OCI-LY3 (cell line): ENCODE measurements around the gene SCUBE1.

Experiments
- H2AFZ ChIP-seq: fragments of 200-600, 300-600 bp; shearing (Covaris generic); 2 replicates; pipeline ENCODE4 v1.6.0; 2014; ENCODE audit warnings: antibody characterized with exemption, low read depth, low read length
- H3K27ac ChIP-seq: fragments of 200-600, 300-600 bp; sonication (generic); 2 replicates; pipeline ENCODE4 v1.5.1; 2014; ENCODE audit warnings: mild to moderate bottlenecking, low read length, moderate library complexity, mixed read lengths
- H3K27me3 ChIP-seq: fragments of 200-600, 300-600 bp; sonication (generic); 2 replicates; pipeline ENCODE4 v1.6.1; 2014; ENCODE audit warnings: low read depth, low read length, mixed read lengths
- H3K36me3 ChIP-seq: fragments of 200-600, 300-600 bp; sonication (generic); replicated peaks from 2 replicates; pipeline ENCODE3; 2014; ENCODE audit warnings: low read depth, low read length, mixed read lengths
- H3K4me1 ChIP-seq: fragments of 300-600, 200-600 bp; sonication (generic); 2 replicates; pipeline ENCODE4 v1.6.1; 2014; ENCODE audit warnings: low read length, mixed read lengths
- H3K4me2 ChIP-seq: fragments of 200-600, 300-600 bp; sonication (generic); 2 replicates; pipeline ENCODE4 v1.6.1; 2014; ENCODE audit warnings: low read length, mixed read lengths
- H3K4me3 ChIP-seq: fragments of 300-600, 200-600 bp; sonication (generic); 2 replicates; pipeline ENCODE4 v1.5.1; 2014; ENCODE audit warnings: antibody characterized with exemption, mild to moderate bottlenecking, low read length, moderate library complexity
- H3K79me2 ChIP-seq: fragments of 300-600, 200-600 bp; shearing (Covaris generic); 2 replicates; pipeline ENCODE4 v1.6.1; 2014; ENCODE audit warnings: mild to moderate bottlenecking, low read length, mixed read lengths
- H3K9ac ChIP-seq: fragments of 300-600, 200-600 bp; shearing (Covaris generic); 2 replicates; pipeline ENCODE4 v1.6.0; 2014; ENCODE audit warnings: mild to moderate bottlenecking, low read length, moderate library complexity
- H3K9me3 ChIP-seq: fragments of 200-600, 300-600 bp; shearing (Covaris generic); 2 replicates; pipeline ENCODE4 v1.6.1; 2014; ENCODE audit warnings: low read length, mixed read lengths; ENCODE audit not compliant: insufficient read depth
- H4K20me1 ChIP-seq: fragments of 200-600, 300-600 bp; sonication (generic); 2 replicates; pipeline ENCODE4 v1.6.1; 2016; ENCODE audit warnings: low read length, mixed read lengths; ENCODE audit not compliant: insufficient read depth
- EZH2phosphoT487 ChIP-seq: fragments of 200-600 bp; shearing (Covaris generic); IDR thresholded peaks from 2 replicates; pipeline ENCODE4 v1.6.1; 2018; ENCODE audit warnings: antibody characterized with exemption, mixed run types, low read depth
- TF ChIP-seq, protein P1 (sequence below): fragments of 200-600, 300-600 bp; sonication (generic); IDR thresholded peaks from 2 replicates; pipeline ENCODE4 v1.5.1; 2014; ENCODE audit warnings: antibody characterized with exemption, low read length, low read depth

Gene SCUBE1

DNA sequence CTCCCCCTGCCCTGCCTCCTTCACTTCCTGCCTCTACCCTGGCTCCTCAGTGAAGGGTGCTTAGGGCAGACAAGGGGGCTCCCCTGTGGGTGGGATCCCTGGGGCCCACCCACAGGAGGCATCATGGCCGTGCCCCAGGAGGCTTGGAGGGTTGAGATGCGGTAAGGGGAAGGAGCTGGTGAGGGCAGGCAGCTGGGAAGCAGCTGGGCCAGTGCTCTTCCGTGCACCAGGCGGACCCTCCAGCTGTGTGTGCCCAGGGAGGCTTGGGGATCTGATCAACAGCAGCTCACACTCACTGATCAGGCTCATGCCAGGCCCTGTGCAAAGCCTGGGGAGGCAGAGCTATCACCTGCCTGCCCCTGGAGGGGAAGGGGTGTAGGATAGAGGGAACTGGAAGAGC, 97.0 kb downstream of the SCUBE1 start:
- no peaks in the 10 kb centered on the region for H3K9me3 ChIP-seq
- no peak overlapping the region for H3K9ac ChIP-seq
- 0 out of 2 replicates have a peak, but pooled peaks cover 4% of the 10 kb centered on the region for H3K27me3 ChIP-seq
- H3K79me2 ChIP-seq, result no peaks in the 10 kb centered on the region
- H3K27ac ChIP-seq, result no peak overlapping the region
- TF ChIP-seq, protein P1, sequence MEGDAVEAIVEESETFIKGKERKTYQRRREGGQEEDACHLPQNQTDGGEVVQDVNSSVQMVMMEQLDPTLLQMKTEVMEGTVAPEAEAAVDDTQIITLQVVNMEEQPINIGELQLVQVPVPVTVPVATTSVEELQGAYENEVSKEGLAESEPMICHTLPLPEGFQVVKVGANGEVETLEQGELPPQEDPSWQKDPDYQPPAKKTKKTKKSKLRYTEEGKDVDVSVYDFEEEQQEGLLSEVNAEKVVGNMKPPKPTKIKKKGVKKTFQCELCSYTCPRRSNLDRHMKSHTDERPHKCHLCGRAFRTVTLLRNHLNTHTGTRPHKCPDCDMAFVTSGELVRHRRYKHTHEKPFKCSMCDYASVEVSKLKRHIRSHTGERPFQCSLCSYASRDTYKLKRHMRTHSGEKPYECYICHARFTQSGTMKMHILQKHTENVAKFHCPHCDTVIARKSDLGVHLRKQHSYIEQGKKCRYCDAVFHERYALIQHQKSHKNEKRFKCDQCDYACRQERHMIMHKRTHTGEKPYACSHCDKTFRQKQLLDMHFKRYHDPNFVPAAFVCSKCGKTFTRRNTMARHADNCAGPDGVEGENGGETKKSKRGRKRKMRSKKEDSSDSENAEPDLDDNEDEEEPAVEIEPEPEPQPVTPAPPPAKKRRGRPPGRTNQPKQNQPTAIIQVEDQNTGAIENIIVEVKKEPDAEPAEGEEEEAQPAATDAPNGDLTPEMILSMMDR, result no peak
- TF ChIP-seq EZH2phosphoT487, result no peak
- no peaks in the 10 kb centered on the region for H4K20me1 ChIP-seq
- H3K4me1 ChIP-seq, result peaks cover 15% of the 10 kb centered on the region
- no peak overlapping the region for H3K4me3 ChIP-seq
- H2AFZ ChIP-seq, result no peak overlapping the region
- no peaks in the 10 kb centered on the region for H3K36me3 ChIP-seq
- H3K4me2 ChIP-seq, result no peak overlapping the region

DNA sequence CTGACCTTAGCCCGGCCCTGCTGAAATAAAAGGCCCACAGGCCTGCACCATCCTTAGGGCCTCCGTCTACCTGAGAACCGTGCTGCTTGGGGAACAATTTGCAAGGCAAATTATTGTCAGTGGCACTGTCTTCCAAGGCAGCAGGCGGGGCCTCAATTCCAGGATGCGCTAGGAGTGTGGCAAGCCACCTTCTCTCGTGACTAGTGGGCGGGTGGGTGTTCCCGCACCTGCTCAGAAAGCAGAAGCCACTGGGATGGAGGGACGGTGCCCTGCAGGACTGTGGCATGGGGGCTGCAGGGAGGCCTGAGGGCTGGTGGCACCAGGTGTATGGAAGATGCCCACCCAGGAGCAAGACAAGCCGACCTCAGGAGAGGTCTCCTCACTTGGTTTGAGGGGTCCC, 97.5 kb downstream of the SCUBE1 start:
- no peaks in the 10 kb centered on the region for H4K20me1 ChIP-seq
- H3K4me1 ChIP-seq, result peaks cover 13% of the 10 kb centered on the region
- no peak for TF ChIP-seq EZH2phosphoT487
- TF ChIP-seq, protein P1, result no peak

DNA sequence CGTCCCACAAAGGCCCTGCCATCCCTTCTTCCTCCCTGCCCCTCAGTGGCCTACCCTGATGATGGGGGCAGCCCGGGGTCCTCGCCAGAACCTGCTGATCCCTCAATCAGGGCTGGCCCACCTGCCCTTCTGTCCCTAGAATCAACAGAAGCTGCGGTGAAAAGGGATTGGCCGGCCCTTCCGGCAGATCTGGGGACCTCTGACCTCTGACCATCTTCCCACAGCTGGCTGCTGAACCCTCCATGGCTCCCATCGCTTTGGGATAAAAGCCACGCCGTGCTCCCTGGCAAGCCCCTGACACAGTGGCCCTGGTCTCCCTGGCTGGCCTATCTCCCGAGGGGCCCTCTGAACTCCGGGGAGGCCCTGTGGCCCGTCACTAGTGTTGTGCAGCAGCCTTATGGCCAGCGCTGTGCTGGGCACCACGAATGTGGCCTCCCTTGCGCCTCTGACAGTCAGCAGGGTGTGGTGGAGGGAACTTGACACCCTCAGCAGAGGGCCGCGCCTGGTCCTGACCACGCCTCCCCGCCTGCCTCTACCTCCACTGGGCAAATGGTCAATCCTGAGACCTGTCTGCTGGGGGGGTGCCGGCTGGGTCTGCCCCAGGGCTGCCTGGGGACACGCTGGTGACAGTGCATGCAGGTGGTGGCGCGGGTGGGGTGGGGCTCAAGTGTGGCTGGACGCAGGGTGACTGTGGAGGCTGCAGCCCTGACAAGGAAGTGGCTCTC, 98.2 kb downstream of the SCUBE1 start:
- H3K4me2 ChIP-seq, result no peak overlapping the region
- no peaks in the 10 kb centered on the region for H3K79me2 ChIP-seq
- H3K4me1 ChIP-seq, result peaks cover 6% of the 10 kb centered on the region
- no peak overlapping the region for H3K27ac ChIP-seq
- TF ChIP-seq EZH2phosphoT487, result no peak
- H3K9me3 ChIP-seq, result no peaks in the 10 kb centered on the region
- H3K9ac ChIP-seq, result no peak overlapping the region
- peaks cover 11% of the 10 kb centered on the region for H3K27me3 ChIP-seq
- H4K20me1 ChIP-seq, result no peaks in the 10 kb centered on the region
- H3K4me3 ChIP-seq, result no peak overlapping the region
- H3K36me3 ChIP-seq, result no peaks in the 10 kb centered on the region
- no peak overlapping the region for H2AFZ ChIP-seq

More for the DNA sequence above, 97.5 kb downstream of the SCUBE1 start:
- Histone ChIP-seq H2AFZ (no peak overlapping the region), H3K36me3 (no peaks in the 10 kb centered on the region), H3K27me3 (peaks cover 4% of the 10 kb centered on the region), H3K9me3 (no peaks in the 10 kb centered on the region), H3K4me2 (no peak overlapping the region), H3K9ac (no peak overlapping the region), H3K4me3 (no peak overlapping the region), H3K79me2 (no peaks in the 10 kb centered on the region), H3K27ac (no peak overlapping the region)

DNA sequence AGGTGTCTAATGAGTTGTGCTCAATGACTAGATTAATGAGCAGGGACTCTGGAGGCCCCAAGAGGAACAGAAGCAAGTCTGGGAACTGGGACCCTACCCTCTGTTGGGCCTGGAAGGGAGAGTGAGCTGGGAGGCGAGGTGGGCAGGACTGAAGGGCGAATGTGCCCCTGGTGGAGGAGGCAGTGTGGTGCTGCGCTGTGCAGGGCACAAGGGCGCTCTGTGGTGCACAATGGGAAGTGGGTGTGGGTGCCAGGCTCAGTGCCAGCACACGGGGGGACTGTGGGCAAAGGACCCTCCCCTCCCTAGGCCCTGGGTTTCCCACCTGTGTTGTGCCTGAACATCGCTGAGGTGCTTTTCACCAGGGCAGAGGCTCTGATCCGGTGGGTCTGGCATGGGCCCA, 98.8 kb downstream of the SCUBE1 start:
- peaks cover 11% of the 10 kb centered on the region for H3K27me3 ChIP-seq
- no peak overlapping the region for H3K9ac ChIP-seq
- H3K9me3 ChIP-seq, result no peaks in the 10 kb centered on the region
- no peak overlapping the region for H3K27ac ChIP-seq
- H3K36me3 ChIP-seq, result no peaks in the 10 kb centered on the region
- H3K4me2 ChIP-seq, result no peak overlapping the region
- no peak overlapping the region for H3K4me3 ChIP-seq
- H4K20me1 ChIP-seq, result no peaks in the 10 kb centered on the region
- no peaks in the 10 kb centered on the region for H3K79me2 ChIP-seq
- TF ChIP-seq EZH2phosphoT487, result no peak
- TF ChIP-seq, protein P1, result no peak
- peaks cover under 1% of the 10 kb centered on the region for H3K4me1 ChIP-seq
- H2AFZ ChIP-seq, result no peak overlapping the region
